SH-SY5Y (cell line): ENCODE results near the gene TMEM94.

Experiments used
- GATA2 ChIP-seq: IDR thresholded peaks from 2 replicates; pipeline ENCODE4 v1.6.1; 2011; ENCODE audit warnings: mild to moderate bottlenecking, low read depth, low read length
- GATA3 ChIP-seq: IDR thresholded peaks from 2 replicates; pipeline ENCODE4 v1.6.1; 2011; ENCODE audit warnings: low read depth, mild to moderate bottlenecking, low read length, moderate library complexity

The TMEM94 gene

GRCh38 chr17:75516255-75516618 lies 59.8 kb downstream of the TMEM94 start, which contains the start of gene TSEN54:
Gene TSEN54 (plus strand): TSS chr17:75516528. CDS start chr17:75516561, 33 bp downstream.
- TF ChIP-seq GATA2 (no peak), GATA3 (no peak)

- TF ChIP-seq GATA2 (no peak), GATA3 (no peak)
These were observed 60.3 kb downstream of the TMEM94 start for GRCh38 chr17:75516619-75517296.

DNA sequence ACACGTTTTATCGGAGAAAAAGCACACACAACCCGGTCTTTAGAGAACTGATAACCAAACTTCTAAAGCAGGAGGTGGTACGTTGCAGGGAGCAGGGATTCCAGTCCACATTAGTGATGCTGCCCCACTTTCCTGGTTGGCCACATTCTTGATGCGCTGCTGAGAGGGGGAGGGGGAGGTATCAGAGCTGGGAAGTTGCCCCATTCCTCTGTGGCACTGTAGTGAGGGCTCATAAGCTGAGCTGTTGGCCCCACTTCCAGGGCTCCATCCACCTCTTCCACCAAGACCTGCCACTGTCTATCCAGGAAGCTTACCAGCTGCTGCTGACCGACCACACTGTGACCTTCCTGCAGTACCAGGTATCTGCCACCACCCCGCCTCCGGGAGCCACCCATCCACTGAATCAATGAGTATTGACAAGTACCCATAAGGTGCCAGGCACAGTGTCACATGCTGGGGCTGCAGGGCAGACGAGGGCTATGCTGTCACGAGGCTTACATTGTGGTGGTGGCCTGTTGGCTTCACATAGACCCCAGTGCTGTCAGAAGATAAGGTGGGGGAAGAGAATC lies 60.9 kb downstream of the TMEM94 start:
- TF ChIP-seq GATA2 (no peak), GATA3 (no peak)

GRCh38 chr17:75518201-75518600 lies 61.8 kb downstream of the TMEM94 start:
- no peak for TF ChIP-seq GATA3
- TF ChIP-seq GATA2: no peak

DNA sequence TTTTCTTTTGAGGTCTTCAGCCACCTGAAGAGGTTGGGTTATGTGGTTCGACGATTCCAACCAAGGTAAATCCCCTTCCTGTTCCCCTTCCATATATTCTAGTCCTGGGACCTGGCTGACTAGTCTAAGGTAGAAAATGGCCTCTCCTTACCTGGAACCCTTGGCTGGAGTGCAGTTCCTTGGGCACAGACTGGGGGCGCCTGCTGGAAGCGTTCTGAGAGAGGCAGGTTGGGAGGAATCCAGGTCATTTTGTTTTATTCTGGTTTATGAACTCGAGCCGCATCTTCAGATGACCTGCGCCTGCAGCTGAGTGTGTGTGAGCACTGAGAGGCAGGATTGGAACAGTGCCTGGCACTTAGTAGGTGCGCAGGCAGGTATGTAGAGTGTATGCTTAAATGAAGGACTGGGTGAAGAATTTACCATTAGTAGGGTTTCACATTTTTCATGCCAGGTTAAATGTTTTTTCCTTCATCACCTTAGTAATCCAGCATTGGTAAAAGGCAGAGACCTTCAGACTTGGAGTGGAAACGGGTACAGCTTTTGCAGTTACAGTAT lies 62.6 kb downstream of the TMEM94 start:
- no peak for TF ChIP-seq GATA2
- TF ChIP-seq GATA3: no peak

DNA sequence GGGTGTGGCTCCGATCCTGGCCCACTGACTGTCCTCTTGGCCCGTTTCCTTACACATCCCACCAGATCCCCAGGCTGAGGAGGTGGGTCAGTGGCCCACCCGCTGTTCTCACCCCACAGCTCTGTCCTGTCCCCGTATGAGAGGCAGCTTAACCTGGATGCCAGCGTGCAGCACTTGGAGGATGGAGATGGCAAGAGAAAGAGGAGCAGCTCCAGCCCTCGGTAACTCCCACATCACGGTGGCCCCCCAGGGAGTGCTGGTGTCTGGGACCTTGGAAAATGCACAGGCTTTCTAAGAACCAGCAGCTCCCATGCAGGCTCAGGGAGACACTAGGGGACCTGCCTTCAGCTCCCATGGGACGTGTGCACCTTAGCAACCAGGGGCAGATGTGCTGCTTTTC lies 64.9 kb downstream of the TMEM94 start:
- TF ChIP-seq GATA3 (no peak), GATA2 (no peak)

GRCh38 chr17:75521951-75522727 lies 65.7 kb downstream of the TMEM94 start:
- TF ChIP-seq GATA3 (no peak), GATA2 (no peak)

- TF ChIP-seq GATA2 (no peak), GATA3 (no peak)
These were observed 67.2 kb downstream of the TMEM94 start for GRCh38 chr17:75523647-75524046.

DNA sequence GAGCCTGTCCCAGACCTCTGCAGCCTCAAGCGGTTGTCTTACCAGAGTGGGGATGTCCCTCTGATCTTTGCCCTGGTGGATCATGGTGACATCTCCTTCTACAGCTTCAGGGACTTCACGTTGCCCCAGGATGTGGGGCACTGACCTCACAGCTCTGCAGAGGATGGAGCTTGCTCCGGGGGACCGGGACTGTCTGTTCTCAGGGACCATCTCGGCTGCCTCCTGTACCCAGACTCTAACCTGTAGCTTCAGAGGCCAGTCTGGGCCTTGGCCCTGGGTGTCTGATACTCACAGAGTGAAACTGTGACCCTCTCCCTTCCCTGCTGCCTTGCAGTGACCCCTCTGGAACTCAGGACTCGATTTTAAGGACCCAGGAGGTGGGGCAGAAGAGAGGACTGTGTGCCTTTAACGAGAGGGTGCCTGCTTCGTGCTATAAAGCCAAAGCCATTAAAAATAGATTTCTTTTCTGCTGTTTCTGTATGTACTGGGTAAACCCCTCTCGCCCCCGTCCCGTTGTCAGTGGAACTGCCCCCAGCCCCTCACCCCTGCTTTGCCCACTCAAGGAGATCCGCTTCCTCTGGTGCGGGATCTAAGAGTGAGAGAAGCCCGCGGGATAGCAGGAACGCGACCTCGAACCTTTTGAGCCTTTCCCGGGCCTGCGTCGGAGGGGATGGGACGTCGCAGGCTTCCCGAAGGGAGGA lies 68.0 kb downstream of the TMEM94 start:
- TF ChIP-seq GATA2 (no peak), GATA3 (no peak)

DNA sequence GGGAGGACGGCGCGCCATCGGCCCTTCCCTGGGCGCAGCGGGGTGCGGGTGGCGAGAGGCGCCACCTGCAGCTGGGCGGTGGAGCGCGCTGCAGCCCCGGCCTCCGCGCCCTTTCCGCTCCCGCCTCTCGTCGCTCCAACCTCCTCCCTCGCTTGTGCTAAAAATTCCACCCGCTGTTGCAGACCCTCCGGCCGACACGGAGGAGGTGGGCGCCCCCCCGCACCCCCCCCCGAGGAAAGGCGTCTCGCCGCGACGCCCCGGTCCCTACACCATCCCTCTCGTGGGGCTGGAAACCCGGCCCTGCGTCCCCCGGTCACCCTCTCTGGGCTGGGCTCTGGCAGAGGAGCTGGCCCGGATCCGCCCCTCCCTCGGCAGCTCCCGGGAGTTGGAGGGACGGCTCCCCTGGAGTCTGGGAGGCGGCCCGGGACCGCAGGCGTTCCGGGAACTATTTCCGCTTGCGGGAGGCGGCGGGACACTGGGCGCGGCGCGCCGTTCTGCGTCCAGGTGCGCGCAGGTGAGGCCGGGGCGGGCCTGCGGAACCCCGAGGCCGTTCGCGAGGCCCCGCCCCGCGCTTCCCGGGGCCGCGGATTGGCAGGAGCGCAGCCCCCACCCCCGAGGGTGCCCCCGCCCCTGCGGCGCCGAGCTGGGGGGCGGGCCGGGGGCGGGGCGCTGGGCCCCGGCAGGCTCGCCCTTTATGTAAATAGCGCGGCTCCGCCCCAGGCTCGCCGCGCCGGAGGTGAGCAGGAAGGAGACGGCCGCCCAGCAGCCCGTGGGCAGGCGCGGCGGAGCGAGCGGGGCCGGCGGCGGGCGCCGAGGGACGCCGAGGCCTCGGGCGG lies 68.8 kb downstream of the TMEM94 start, which contains the start of gene LLGL2:
Gene LLGL2, plus strand, starts transcription at position 728 of the 836 bp plus-strand sequence. CDS start 17,730 bp downstream, outside the sequence.
- no peak for TF ChIP-seq GATA3

DNA sequence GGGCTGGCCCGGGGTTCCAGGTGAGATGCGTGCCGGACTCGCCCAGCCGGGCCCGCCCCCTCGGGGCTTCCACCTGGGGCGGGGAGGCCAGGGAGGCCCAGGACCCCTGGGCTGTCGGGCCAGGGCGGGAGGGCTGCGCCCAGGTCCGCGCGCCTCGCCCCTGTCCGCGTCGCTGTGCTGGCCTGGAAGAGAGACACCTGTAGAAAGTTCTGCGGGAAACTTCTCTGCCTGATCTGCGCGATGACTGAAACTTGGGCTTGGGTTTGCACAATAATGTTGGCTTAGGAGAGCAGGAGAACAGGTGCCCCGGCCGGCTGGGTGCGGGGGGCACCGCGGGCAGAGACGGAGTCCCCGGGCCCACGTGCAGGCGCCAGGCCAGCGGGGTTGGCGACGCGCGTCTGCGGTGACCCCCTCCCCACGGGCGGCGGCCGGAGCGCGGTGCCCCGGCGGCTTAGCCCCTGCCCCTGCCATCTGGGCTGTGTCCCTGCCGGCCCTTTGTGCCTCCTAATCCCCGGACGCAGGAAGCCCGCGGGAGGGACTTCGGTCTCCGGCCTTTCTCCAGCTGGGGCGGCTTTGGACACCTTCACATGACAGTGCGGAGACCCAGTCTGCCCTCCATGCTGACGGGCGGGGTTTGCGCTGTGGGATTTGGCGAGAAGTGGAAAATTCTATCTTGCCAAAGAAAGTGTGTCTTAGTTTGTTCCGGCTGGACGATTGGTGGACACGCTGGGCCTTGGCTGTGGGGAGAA lies 69.5 kb downstream of the TMEM94 start:
- TF ChIP-seq GATA2 (no peak), GATA3 (no peak)

DNA sequence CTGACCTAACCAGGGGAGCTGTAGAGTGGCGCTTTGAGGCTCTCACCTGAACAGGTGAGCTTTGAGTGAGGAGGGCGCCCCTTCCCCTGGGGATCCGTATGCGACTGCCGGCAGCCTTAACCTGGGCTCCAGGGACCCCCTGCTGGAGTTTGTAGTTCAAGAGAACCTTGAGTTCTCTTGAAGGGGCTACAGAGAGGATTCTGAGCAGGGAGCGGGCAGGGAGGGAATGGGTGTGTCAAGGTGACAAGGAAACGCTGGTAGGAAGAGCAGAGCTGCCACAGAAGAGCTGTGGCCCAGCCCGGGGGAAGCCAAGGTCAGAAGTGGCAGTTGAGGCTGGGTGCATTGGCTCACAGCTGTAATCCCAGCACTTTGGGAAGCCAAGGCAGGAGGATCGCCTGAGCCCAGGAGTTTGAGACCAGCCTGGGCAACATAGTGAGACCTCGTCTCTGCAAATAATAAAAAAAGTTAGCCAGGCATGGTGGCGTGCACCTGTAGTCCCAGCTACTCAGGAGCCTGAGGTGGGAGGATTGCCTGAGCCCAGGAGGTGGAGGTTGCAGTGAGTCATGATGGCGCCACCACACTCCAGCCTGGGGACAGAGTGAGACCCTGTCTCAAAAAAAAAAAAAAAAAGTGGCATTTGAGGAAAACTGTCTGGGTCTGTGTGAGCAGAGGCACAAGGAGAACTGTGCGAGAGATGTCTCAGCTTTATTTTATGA lies 70.3 kb downstream of the TMEM94 start:
- TF ChIP-seq GATA2 (no peak), GATA3 (no peak)
